ENCODE measurements around the gene TM6SF1.

Gene TM6SF1

GRCh38 chr15:83174891-83175290 is 67.4 kb downstream of the TM6SF1 start:
- DNase-seq (ENCODE audit: low spot score): no peak

GRCh38 chr15:83178390-83178789 is 70.9 kb downstream of the TM6SF1 start:
- no peak for DNase-seq (ENCODE audit: low spot score)

GRCh38 chr15:83178869-83179325 is 71.5 kb downstream of the TM6SF1 start:
- DNase-seq (ENCODE audit: low spot score): no peak

DNA sequence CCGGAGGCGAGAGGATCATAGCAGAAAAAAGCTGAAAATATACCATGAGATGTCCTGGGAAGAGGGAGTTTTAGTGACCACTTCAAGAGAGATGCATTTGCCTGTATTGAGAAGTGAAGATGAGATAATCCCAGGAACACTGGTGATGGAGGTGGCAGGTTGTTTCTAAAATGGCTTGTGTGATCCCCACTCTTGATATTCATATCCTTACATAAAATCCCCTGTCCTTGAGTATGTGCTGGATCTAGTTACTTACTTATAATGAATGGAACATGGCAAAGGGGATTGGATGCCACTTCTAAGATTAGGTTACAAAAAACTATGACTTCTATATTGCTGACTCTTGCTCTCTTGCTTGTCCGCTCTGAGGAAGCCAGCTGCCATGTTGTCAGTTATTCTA is 78.1 kb downstream of the TM6SF1 start:
- no peak for DNase-seq (ENCODE audit: low spot score)
